HG03378 (cell line): ENCODE measurements around the gene PRKCA.

ENCODE experiments used
- ATAC-seq: cut with Tn5 transposase; IDR thresholded peaks from one replicate; pipeline ENCODE4 v1.9.1; 2021; ENCODE audit warnings: mild to moderate bottlenecking, moderate library complexity; ENCODE audit not compliant: unreplicated experiment

PRKCA gene

GRCh38 chr17:66814026-66814425 lies 511.6 kb downstream of the PRKCA start:
- ATAC-seq, result no peak

- ATAC-seq, result no peak
Observed at GRCh38 chr17:66814570-66814969, 512.2 kb downstream of the PRKCA start.

- ATAC-seq, result no peak
Observed at GRCh38 chr17:66817750-66818149, 515.3 kb downstream of the PRKCA start.

GRCh38 chr17:66819466-66819865 lies 517.1 kb downstream of the PRKCA start:
- no peak for ATAC-seq

DNA sequence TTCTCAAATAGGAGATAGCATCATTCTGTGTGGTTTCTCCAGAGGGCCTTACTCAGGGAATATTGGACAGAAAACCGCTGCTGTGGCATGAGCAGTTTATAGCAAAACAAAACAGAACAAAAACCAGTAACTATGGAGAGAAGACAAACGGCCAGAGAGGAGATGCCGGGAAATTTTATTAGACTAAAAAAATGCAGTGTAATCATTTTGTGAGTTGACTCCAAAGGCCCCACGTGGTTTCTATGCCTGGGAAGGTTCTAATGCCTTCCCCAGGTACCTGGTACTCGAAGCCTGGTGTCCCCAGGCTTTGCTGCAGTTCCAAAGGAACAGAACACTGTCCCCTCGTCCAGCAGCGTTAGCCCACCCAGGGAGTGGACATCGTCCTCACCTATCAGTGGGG lies 519.6 kb downstream of the PRKCA start:
- no peak for ATAC-seq

DNA sequence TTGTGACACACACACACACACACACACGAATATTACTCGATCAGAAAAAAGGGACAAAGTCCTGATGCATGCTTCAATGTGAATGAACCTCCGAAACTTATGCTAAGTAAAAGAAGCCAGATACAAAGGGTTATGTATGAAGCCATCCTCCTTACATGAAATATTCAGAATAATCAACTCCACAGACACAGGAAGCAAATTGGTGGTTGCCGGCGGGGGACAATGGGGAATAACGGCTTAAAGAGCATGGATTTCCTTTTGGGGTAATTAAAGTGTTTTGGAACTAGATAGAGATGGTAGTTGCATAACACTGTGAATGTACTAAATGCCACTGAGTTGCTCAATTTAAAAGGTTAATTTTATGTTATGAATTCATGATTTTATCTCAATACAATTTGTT lies 524.4 kb downstream of the PRKCA start:
- no peak for ATAC-seq

GRCh38 chr17:66829386-66829864 lies 527.0 kb downstream of the PRKCA start:
- ATAC-seq, result no peak

GRCh38 chr17:66829883-66830282 lies 527.5 kb downstream of the PRKCA start:
- no peak for ATAC-seq

DNA sequence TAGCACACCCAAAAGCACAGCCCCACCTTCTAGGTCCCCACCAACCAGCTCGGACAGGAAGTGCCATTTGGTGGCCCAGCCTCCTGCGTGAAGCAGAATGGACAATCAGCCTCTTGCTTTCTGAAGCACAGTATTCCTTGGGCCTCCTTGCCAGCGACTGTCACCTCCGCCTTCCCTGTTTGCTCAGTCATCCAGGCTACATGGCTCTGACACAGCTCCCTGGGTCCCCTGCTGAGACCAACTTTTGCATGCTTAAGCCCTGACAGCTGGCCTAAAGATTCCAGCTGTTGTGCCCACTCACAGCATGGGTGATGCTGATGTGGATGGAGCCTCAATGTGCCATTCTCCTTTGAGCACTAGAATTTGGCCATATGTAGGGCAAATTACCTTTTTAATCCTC lies 528.0 kb downstream of the PRKCA start:
- ATAC-seq, result no peak

DNA sequence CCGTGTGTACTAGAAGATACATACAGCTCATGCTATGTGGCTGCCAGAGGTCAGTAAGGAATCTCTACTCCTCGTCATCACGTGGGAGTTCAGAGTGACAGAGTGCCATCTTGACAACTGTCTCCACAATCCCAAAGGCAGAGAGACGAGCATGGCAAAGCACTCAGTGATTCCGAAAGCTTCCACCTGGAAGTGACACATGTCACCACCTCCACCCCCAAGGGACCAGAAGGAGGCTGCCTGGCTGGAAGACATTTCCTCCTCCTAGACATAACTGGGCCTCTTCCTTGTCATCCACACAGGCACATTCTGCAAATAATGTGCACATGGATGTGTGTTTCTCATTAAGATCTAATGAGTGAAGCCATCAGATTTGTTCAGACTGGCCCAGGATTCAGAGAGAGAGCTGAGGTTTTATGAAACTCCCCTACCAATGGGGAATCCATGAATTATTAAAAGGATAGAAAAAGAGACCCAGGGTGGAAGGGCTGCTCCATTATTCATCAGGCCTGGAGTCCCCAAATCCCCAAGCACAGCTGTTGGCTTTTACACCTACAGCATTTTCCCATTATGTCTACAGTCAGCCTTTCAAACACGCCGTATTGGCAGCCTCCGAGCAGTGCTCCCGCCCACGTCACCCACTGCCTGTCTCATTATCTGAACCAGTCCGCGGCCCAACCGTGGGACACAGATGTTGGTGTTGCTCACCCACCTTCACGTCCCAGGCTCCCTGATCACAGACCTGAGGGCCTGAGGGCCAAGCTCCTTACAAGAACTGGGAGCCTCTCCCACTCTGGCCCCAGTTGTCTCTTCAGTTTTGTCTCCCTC lies 529.2 kb downstream of the PRKCA start:
- ATAC-seq, result no peak

GRCh38 chr17:66833201-66833600 lies 530.8 kb downstream of the PRKCA start:
- ATAC-seq, result no peak

GRCh38 chr17:66834426-66834918 lies 532.1 kb downstream of the PRKCA start:
- no peak for ATAC-seq

- no peak for ATAC-seq
Observed at GRCh38 chr17:66834919-66835454, 532.6 kb downstream of the PRKCA start, which contains the start of gene CACNG5. Gene CACNG5 (plus strand): TSS chr17:66835117. CDS start chr17:66877333, 42,216 bp downstream.

DNA sequence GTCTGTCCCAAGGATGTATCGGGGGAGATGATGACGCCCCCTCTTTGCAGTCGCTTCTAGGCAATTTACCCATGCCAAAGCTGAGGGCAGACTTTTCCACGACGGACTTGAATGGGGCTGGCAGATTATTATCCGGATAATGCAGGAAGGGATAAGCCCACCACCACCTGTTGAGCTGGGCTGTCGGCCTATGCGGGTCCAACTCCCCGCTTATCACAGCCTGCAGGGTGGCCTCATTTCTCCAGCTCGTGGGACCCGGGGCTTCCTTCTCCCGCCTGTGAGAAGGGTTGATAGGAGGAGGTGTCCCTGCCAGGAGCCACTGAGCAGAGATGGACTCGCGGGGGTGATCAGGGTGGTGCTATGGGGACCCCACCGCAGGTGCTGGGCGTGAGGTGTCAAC lies 533.1 kb downstream of the PRKCA start:
- ATAC-seq, result no peak

DNA sequence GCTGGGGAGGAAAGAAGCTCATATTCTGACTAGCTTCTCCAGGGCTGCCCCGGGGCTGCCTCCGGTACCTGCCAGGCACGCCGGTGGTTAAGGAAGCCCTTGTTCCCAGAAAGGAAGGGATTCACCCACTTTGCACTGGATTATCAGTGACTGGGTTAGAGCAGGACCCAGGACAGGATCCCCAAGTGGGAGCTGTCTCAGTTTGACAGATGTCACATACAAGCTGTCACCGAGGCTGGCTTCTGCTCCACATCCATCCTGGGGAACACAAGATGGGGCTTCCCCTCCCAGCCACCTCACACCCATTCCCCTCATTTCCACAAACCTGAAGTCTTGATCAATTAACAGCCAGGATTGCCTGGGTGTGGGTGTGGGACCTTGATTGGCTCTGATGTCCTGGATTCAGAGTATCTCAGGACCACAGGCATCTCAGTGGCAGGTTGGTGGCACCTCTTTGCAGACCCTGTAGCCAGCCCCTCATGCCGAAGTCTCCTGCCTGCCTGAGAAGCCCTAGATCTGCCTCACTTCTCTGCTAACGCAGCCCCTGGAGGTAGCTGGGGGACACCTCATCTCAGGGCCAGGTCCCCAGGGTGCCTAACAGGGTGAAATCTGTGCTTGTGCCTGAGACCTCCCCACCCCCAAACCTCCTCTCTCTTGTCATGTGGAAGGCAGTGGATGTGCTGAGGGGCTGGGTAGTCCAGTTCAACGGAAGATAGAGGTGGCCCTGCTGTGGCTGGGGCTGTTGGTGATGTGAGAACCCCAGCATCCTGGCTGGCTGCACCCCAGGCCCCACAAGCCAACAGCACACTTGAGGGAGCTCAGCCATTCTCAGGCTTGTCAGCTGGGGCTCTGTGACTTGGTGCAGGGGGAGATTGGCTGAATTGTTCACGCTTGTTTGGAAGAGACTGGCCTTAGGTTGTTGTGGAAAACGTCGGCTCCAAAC lies 533.9 kb downstream of the PRKCA start:
- no peak for ATAC-seq

DNA sequence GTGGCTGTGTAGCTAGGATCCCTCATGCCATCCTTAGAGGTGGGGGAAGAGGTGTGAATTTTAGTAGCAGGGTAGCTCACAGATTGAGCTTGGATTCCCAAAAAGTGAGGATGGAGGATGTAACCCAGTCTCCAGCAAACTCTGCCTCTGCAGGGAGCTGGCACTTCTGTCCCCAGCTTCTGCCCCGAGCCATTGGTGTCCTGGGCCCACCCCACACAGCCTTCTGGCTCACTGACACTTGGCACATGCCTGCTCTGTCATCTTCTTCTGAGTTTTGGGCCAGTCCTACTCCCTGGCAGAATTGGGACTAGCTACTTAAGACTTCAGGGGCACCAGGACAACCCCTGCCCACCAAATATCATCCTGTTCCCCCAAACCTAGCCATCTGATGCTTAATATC lies 534.8 kb downstream of the PRKCA start:
- no peak for ATAC-seq

GRCh38 chr17:66837885-66838665 lies 535.7 kb downstream of the PRKCA start:
- ATAC-seq, result no peak

DNA sequence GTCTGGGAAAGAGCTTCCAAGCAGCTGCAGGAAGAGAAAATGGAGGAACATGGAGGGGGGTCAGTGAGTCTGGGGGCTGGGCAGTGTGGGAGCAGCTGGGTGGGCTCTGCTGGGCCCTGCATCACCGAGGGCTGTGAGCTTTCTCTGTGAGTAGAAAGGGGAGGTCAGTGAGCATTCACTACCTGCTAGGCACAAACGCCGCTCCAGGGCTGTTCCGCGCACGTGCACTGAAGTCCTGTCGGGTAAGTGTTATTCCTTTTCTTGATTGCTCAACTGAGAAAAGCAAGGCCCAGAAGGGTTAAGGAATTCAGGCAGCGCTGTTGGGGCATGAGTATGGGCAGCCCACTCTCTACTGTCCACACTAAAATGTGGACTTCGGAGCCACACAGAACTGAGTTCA lies 537.2 kb downstream of the PRKCA start:
- no peak for ATAC-seq

DNA sequence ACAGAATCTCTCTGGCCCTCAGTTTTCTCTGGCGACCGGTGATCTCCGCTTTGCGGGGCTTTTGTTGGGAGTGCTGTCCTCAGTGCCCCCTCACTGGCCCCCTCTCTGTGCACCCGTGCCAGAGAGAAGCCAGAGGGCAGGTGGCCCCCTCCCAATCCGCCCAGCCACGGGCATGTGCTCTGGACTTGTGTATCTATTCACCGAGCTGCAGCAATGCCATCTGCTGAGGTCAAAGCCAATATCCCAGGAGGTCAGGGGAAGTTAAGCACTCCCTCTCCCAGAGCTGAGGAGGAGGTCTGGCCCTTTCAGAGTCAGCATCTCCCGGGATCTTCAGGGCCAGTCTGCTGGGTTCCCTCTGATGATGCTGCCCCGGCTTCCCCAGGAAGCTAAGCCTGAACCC lies 537.6 kb downstream of the PRKCA start:
- ATAC-seq, result no peak

DNA sequence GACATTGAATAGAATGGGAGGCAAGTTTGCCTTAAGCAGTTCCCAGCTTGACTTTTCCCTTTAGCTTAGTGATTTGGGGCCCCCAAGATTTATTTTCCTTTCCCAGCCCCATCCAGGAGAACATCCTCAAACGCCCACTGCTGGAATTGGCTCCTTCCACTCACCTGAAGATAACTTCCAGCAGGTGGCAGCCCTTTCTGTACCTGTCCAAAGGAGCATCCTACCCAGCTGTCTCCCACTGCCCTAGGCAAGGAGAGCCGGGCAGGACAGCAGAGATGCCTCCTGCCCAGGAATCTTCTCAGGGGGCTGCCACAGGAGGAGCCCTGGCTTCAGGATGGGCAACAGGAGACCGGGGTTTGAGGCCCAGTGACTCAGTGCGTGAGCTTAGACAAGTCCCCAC lies 538.9 kb downstream of the PRKCA start:
- no peak for ATAC-seq
